Muscle of leg (tissue), 11 donors: ENCODE results near the gene CNTRL. TPM values are rescaled to one million over a fixed set of nuclear protein-coding genes. Genes with fewer than 3 reads are reported as not detected.
A peak's percentile ranks its signal among the peaks of the same experiment; 100 is the strongest.
"Not testable (repeated sequence)": the region's sequence is repeated elsewhere in the genome, so short reads cannot be mapped to it uniquely, and the experiment has no call there.

Source experiments
- DNase-seq: peaks from one replicate; pipeline ENCODE4 v3.0.0; 2013
- H3K27ac ChIP-seq: one replicate; pipeline ENCODE4 v1.5.1; 2013; ENCODE audit warnings: mild to moderate bottlenecking, low read length, control low read depth
- H3K27me3 ChIP-seq: one replicate; pipeline ENCODE4 v1.6.1; 2013; ENCODE audit warnings: low read length; ENCODE audit not compliant: control insufficient read depth, insufficient read depth
- H3K36me3 ChIP-seq: one replicate; pipeline ENCODE4 v1.6.1; 2013; ENCODE audit warnings: low read length; ENCODE audit not compliant: control insufficient read depth, insufficient read depth
- H3K4me1 ChIP-seq: one replicate; pipeline ENCODE4 v1.6.1; 2013; ENCODE audit warnings: low read length; ENCODE audit not compliant: control insufficient read depth, insufficient read depth
- H3K4me3 ChIP-seq: one replicate; pipeline ENCODE4 v1.5.1; 2013; ENCODE audit warnings: low read length, control low read depth
- H3K9me3 ChIP-seq: replicated peaks from 2 replicates; pipeline ENCODE4 v1.6.1; 2013; ENCODE audit warnings: low read depth, low read length; ENCODE audit not compliant: control insufficient read depth
- WGBS: methylation state at CpG from one replicate; pipeline ENCODE4 v1.1.5; 2013; ENCODE audit warnings: missing lambda C conversion rate; ENCODE audit not compliant: insufficient coverage; 5-methylcytosine and 5-hydroxymethylcytosine counted together
- polyA plus RNA-seq, 8 donors: library from polyadenylated mRNA; unstranded; fragments of 120-200 nt; gene quantifications; one replicate each; pipeline versions ENCODE4 v1.2.1 to v1.2.3, GENCODE V29; 2013; ENCODE audit warnings: inconsistent platforms in 1 of 8, low replicate concordance in 1 of 8; ENCODE audit not compliant: insufficient read length in 8 of 8, insufficient read depth in 1 of 8
- total RNA-seq: library from RNA; stranded (reverse); fragments of 120-200 nt; gene quantifications from one replicate; pipeline ENCODE4 v1.2.4, GENCODE V29; 2013

Gene CNTRL
- total and polyA plus RNA-seq, 9 donors, result 14.7 to 24.6 (median 17.0) TPM

- peak overlapping the region; percentile 32 for H3K4me3 ChIP-seq
- no peak for DNase-seq
- peaks cover 4% of the 10 kb centered on the region for H3K9me3 ChIP-seq
- H3K36me3 ChIP-seq, result peaks cover 4% of the 10 kb centered on the region
- H3K27ac ChIP-seq, result peak overlapping the region; percentile 96
- H3K4me1 ChIP-seq, result peaks cover 12% of the 10 kb centered on the region
- H3K27me3 ChIP-seq, result no peaks in the 10 kb centered on the region
- WGBS, result no CpG with 5 or more reads among the region's 2 CpGs
These were observed 3.4 kb upstream of the CNTRL start for GRCh38 chr9:121071370-121071755.

GRCh38 chr9:121071756-121072421 is 2.9 kb upstream of the CNTRL start:
- WGBS, result 19% methylated on average over 7 of the region's 16 CpGs
- peak overlapping the region; percentile 96 for H3K27ac ChIP-seq
- peaks cover 12% of the 10 kb centered on the region for H3K4me1 ChIP-seq
- H3K4me3 ChIP-seq, result peak overlapping the region; percentile 32
- H3K36me3 ChIP-seq, result peaks cover 2% of the 10 kb centered on the region
- DNase-seq, result peak; percentile 63
- no peaks in the 10 kb centered on the region for H3K27me3 ChIP-seq
- peaks cover 4% of the 10 kb centered on the region for H3K9me3 ChIP-seq

- peak overlapping the region; percentile 96 for H3K27ac ChIP-seq
- no peaks in the 10 kb centered on the region for H3K36me3 ChIP-seq
- peaks cover 4% of the 10 kb centered on the region for H3K9me3 ChIP-seq
- H3K4me3 ChIP-seq, result no peak overlapping the region
- no peaks in the 10 kb centered on the region for H3K27me3 ChIP-seq
- DNase-seq, result peak; percentile 98
- peaks cover 12% of the 10 kb centered on the region for H3K4me1 ChIP-seq
- no CpG with 5 or more reads among the region's 4 CpGs for WGBS
These were observed 1.7 kb upstream of the CNTRL start for GRCh38 chr9:121073038-121073437.

- Histone ChIP-seq H3K4me1 (peaks cover 12% of the 10 kb centered on the region), H3K27me3 (no peaks in the 10 kb centered on the region), H3K9me3 (no peaks in the 10 kb centered on the region), H3K4me3 (peak overlapping the region; percentile 90), H3K36me3 (no peaks in the 10 kb centered on the region), H3K27ac (peak overlapping the region; percentile 96)
- no peak for DNase-seq
- WGBS, result 1% methylated on average over 15 of the region's 19 CpGs
These were observed 689 bp downstream of the CNTRL start for GRCh38 chr9:121075251-121076036.

GRCh38 chr9:121082075-121082474 is 7.3 kb downstream of the CNTRL start:
- H3K27ac ChIP-seq, result no peak overlapping the region
- DNase-seq, result no peak
- no peak overlapping the region for H3K4me3 ChIP-seq
- no CpG with 5 or more reads among the region's 1 CpG for WGBS
- H3K27me3 ChIP-seq, result no peaks in the 10 kb centered on the region
- H3K4me1 ChIP-seq, result no peaks in the 10 kb centered on the region
- peaks cover 12% of the 10 kb centered on the region for H3K36me3 ChIP-seq
- no peaks in the 10 kb centered on the region for H3K9me3 ChIP-seq

- Histone ChIP-seq H3K9me3 (no peaks in the 10 kb centered on the region), H3K4me1 (no peaks in the 10 kb centered on the region), H3K27me3 (no peaks in the 10 kb centered on the region), H3K36me3 (peaks cover 15% of the 10 kb centered on the region), H3K4me3 (no peak overlapping the region), H3K27ac (no peak overlapping the region)
- WGBS, result 75% methylated on average over 1 of the region's 1 CpG
- no peak for DNase-seq
These were observed 10.9 kb downstream of the CNTRL start for GRCh38 chr9:121085661-121086060.

- WGBS, result no CpG with 5 or more reads among the region's 3 CpGs
- Histone ChIP-seq H3K4me1 (no peaks in the 10 kb centered on the region), H3K36me3 (peaks cover 11% of the 10 kb centered on the region), H3K27ac (no peak overlapping the region), H3K4me3 (no peak overlapping the region), H3K27me3 (no peaks in the 10 kb centered on the region), H3K9me3 (no peaks in the 10 kb centered on the region)
- DNase-seq, result peak; percentile 13
These were observed 13.8 kb downstream of the CNTRL start for GRCh38 chr9:121088576-121088975.

GRCh38 chr9:121090743-121091142 is 16.0 kb downstream of the CNTRL start:
- not testable (repeated sequence) for H3K4me3 ChIP-seq, H3K4me1 ChIP-seq, DNase-seq, H3K27ac ChIP-seq, H3K27me3 ChIP-seq, H3K9me3 ChIP-seq
- peaks cover 12% of the 10 kb centered on the region for H3K36me3 ChIP-seq
- WGBS, result no CpG with 5 or more reads among the region's 6 CpGs

- H3K9me3 ChIP-seq, result no peaks in the 10 kb centered on the region
- H3K36me3 ChIP-seq, result peaks cover 14% of the 10 kb centered on the region
- no peak overlapping the region for H3K4me3 ChIP-seq
- no peaks in the 10 kb centered on the region for H3K4me1 ChIP-seq
- no peak overlapping the region for H3K27ac ChIP-seq
- no peak for DNase-seq
- H3K27me3 ChIP-seq, result no peaks in the 10 kb centered on the region
These were observed 20.3 kb downstream of the CNTRL start for GRCh38 chr9:121095057-121095456.

- Histone ChIP-seq H3K27me3 (no peaks in the 10 kb centered on the region), H3K9me3 (no peaks in the 10 kb centered on the region), H3K4me1 (no peaks in the 10 kb centered on the region), H3K27ac (no peak overlapping the region), H3K4me3 (no peak overlapping the region), H3K36me3 (peaks cover 9% of the 10 kb centered on the region)
- 86% methylated on average over 5 of the region's 5 CpGs for WGBS
- DNase-seq, result no peak
These were observed 23.9 kb downstream of the CNTRL start for GRCh38 chr9:121098567-121099198.
